OCI-LY3 (cell line): ENCODE results near the gene CADPS2.

Source experiments
- H2AFZ ChIP-seq: fragments of 200-600, 300-600 bp; shearing (Covaris generic); 2 replicates; pipeline ENCODE4 v1.6.0; 2014; ENCODE audit warnings: antibody characterized with exemption, low read depth, low read length
- H3K27ac ChIP-seq: fragments of 200-600, 300-600 bp; sonication (generic); 2 replicates; pipeline ENCODE4 v1.5.1; 2014; ENCODE audit warnings: mild to moderate bottlenecking, low read length, moderate library complexity, mixed read lengths
- H3K27me3 ChIP-seq: fragments of 200-600, 300-600 bp; sonication (generic); 2 replicates; pipeline ENCODE4 v1.6.1; 2014; ENCODE audit warnings: low read depth, low read length, mixed read lengths
- H3K36me3 ChIP-seq: fragments of 200-600, 300-600 bp; sonication (generic); replicated peaks from 2 replicates; pipeline ENCODE3; 2014; ENCODE audit warnings: low read depth, low read length, mixed read lengths
- H3K4me1 ChIP-seq: fragments of 300-600, 200-600 bp; sonication (generic); 2 replicates; pipeline ENCODE4 v1.6.1; 2014; ENCODE audit warnings: low read length, mixed read lengths
- H3K4me2 ChIP-seq: fragments of 200-600, 300-600 bp; sonication (generic); 2 replicates; pipeline ENCODE4 v1.6.1; 2014; ENCODE audit warnings: low read length, mixed read lengths
- H3K4me3 ChIP-seq: fragments of 300-600, 200-600 bp; sonication (generic); 2 replicates; pipeline ENCODE4 v1.5.1; 2014; ENCODE audit warnings: antibody characterized with exemption, mild to moderate bottlenecking, low read length, moderate library complexity
- H3K79me2 ChIP-seq: fragments of 300-600, 200-600 bp; shearing (Covaris generic); 2 replicates; pipeline ENCODE4 v1.6.1; 2014; ENCODE audit warnings: mild to moderate bottlenecking, low read length, mixed read lengths
- H3K9ac ChIP-seq: fragments of 300-600, 200-600 bp; shearing (Covaris generic); 2 replicates; pipeline ENCODE4 v1.6.0; 2014; ENCODE audit warnings: mild to moderate bottlenecking, low read length, moderate library complexity
- H3K9me3 ChIP-seq: fragments of 200-600, 300-600 bp; shearing (Covaris generic); 2 replicates; pipeline ENCODE4 v1.6.1; 2014; ENCODE audit warnings: low read length, mixed read lengths; ENCODE audit not compliant: insufficient read depth
- H4K20me1 ChIP-seq: fragments of 200-600, 300-600 bp; sonication (generic); 2 replicates; pipeline ENCODE4 v1.6.1; 2016; ENCODE audit warnings: low read length, mixed read lengths; ENCODE audit not compliant: insufficient read depth
- EZH2phosphoT487 ChIP-seq: fragments of 200-600 bp; shearing (Covaris generic); IDR thresholded peaks from 2 replicates; pipeline ENCODE4 v1.6.1; 2018; ENCODE audit warnings: antibody characterized with exemption, mixed run types, low read depth
- TF ChIP-seq, protein P1 (sequence below): fragments of 200-600, 300-600 bp; sonication (generic); IDR thresholded peaks from 2 replicates; pipeline ENCODE4 v1.5.1; 2014; ENCODE audit warnings: antibody characterized with exemption, low read length, low read depth

CADPS2 gene

DNA sequence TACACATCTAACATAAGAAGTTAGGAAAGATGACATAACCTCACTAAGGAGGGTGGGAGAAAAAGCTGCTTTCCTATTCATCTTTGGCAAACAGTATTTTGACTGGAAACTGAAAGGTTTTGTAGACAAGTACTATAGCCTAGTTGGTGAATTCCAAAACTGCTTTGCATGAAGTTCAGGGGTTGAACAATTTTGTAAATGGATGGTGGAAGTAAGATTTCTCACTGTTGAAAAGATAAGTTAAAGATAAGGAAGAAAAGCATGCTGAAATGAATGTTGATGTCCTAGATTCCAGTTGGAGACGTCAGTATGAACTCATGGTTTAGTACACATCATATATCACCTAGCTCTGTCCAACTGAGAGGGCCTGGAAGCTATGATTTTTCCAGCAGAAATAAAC, 422.6 kb downstream of the CADPS2 start:
- H3K27me3 ChIP-seq: no peaks in the 10 kb centered on the region
- no peak overlapping the region for H3K9ac ChIP-seq
- no peak overlapping the region for H2AFZ ChIP-seq
- H3K79me2 ChIP-seq: no peaks in the 10 kb centered on the region
- H3K4me2 ChIP-seq: no peak overlapping the region
- TF ChIP-seq EZH2phosphoT487: no peak
- TF ChIP-seq, protein P1, sequence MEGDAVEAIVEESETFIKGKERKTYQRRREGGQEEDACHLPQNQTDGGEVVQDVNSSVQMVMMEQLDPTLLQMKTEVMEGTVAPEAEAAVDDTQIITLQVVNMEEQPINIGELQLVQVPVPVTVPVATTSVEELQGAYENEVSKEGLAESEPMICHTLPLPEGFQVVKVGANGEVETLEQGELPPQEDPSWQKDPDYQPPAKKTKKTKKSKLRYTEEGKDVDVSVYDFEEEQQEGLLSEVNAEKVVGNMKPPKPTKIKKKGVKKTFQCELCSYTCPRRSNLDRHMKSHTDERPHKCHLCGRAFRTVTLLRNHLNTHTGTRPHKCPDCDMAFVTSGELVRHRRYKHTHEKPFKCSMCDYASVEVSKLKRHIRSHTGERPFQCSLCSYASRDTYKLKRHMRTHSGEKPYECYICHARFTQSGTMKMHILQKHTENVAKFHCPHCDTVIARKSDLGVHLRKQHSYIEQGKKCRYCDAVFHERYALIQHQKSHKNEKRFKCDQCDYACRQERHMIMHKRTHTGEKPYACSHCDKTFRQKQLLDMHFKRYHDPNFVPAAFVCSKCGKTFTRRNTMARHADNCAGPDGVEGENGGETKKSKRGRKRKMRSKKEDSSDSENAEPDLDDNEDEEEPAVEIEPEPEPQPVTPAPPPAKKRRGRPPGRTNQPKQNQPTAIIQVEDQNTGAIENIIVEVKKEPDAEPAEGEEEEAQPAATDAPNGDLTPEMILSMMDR: no peak
- no peak overlapping the region for H3K27ac ChIP-seq
- H3K4me1 ChIP-seq: no peaks in the 10 kb centered on the region
- H4K20me1 ChIP-seq: no peaks in the 10 kb centered on the region
- no peak overlapping the region for H3K4me3 ChIP-seq
- no peaks in the 10 kb centered on the region for H3K9me3 ChIP-seq
- no peaks in the 10 kb centered on the region for H3K36me3 ChIP-seq

DNA sequence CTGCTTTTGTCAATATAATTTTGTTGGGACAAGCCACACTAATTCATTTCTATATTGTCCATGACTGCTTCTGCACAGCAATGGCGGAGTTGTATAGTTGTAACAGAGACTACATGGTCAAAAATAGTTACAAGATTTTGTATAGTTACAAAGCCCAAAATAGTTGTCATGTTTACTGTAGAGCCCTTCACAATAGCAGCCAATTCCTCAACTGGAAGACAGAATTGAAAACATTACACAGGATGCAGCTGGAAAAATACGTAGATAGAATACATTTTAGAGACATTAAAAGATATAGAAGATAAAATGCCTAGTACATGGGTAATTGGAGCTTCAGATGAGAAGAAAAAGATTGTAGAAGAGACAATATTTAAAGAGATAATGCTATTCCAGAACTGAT, 425.3 kb downstream of the CADPS2 start:
- Histone ChIP-seq H3K4me3 (no peak overlapping the region), H3K4me1 (no peaks in the 10 kb centered on the region), H3K36me3 (no peaks in the 10 kb centered on the region), H3K27ac (no peak overlapping the region), H3K9me3 (no peaks in the 10 kb centered on the region), H2AFZ (no peak overlapping the region), H3K79me2 (no peaks in the 10 kb centered on the region), H3K9ac (no peak overlapping the region), H3K27me3 (no peaks in the 10 kb centered on the region), H3K4me2 (no peak overlapping the region), H4K20me1 (no peaks in the 10 kb centered on the region)
- TF ChIP-seq, protein P1: no peak
- no peak for TF ChIP-seq EZH2phosphoT487

DNA sequence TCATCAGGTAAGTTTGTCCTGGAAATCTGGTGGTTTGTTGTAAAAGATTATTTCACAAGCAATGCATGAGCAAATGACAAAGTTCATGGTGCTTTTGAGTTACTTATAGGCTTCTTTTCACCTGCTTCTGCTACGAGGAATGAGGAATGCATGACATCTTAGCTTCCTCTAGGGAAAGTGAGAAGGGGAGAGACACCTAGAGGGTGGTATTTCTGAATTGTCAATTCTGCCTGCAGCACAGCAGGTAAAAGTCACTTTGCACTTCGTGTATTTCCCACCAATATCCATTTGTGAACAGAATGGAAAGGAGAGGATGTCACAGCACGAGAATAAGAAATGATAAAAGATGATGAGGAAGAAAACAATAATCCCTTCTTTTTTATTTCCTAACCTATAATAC, 428.3 kb downstream of the CADPS2 start:
- Histone ChIP-seq H3K4me1 (no peaks in the 10 kb centered on the region), H2AFZ (no peak overlapping the region), H3K9ac (no peak overlapping the region), H3K27me3 (no peaks in the 10 kb centered on the region), H3K27ac (no peak overlapping the region), H3K36me3 (no peaks in the 10 kb centered on the region), H3K4me3 (no peak overlapping the region), H3K79me2 (no peaks in the 10 kb centered on the region), H4K20me1 (no peaks in the 10 kb centered on the region), H3K9me3 (no peaks in the 10 kb centered on the region), H3K4me2 (no peak overlapping the region)
- TF ChIP-seq, protein P1: no peak
- TF ChIP-seq EZH2phosphoT487: no peak

DNA sequence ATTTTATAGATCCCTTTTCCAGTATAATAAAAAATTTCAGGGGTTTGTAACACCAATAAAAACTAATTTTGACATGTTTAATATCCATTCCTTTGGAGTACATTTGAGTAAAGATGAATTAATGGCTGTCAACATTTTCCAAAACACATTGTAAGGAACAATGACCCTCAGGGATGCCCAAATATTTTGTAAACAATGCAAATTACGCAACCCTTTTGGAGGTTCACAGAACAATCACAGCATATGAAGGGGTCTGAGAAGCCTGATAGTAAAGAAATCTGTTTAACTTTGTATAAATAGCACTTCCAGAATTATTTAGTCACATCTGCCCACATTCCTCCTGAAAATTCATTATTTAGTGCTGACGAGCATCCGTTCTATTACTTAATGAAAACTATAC, 428.9 kb downstream of the CADPS2 start:
- no peaks in the 10 kb centered on the region for H3K79me2 ChIP-seq
- TF ChIP-seq, protein P1: no peak
- TF ChIP-seq EZH2phosphoT487: no peak

More for the DNA sequence above, 428.9 kb downstream of the CADPS2 start:
- no peaks in the 10 kb centered on the region for H3K4me1 ChIP-seq
- no peak overlapping the region for H2AFZ ChIP-seq
- H3K36me3 ChIP-seq: no peaks in the 10 kb centered on the region
- no peak overlapping the region for H3K4me2 ChIP-seq
- no peaks in the 10 kb centered on the region for H4K20me1 ChIP-seq
- no peaks in the 10 kb centered on the region for H3K27me3 ChIP-seq
- H3K9me3 ChIP-seq: no peaks in the 10 kb centered on the region
- H3K4me3 ChIP-seq: no peak overlapping the region
- H3K27ac ChIP-seq: no peak overlapping the region
- H3K9ac ChIP-seq: no peak overlapping the region
